D721Med (cell line): ENCODE data around the gene ZNRD2.
A peak's percentile ranks its signal among the peaks of the same experiment; 100 is the strongest.

Experiments used
- DNase-seq: peaks from one replicate; pipeline ENCODE4 v3.0.0; 2011; ENCODE audit warnings: low spot score; ENCODE audit not compliant: insufficient read length
- FAIRE-seq: peaks from 2 replicates; lab custom pipeline; 2011; peaks lifted over from hg19 to GRCh38; lab: Jason Lieb, UNC
- TF ChIP-seq, protein P1 (sequence below): IDR thresholded peaks from 2 replicates; pipeline ENCODE4 v1.5.1; 2012; ENCODE audit warnings: mild to moderate bottlenecking, control low read depth; ENCODE audit not compliant: insufficient read depth; ENCODE audit errors: missing control alignments

Gene ZNRD2

DNA sequence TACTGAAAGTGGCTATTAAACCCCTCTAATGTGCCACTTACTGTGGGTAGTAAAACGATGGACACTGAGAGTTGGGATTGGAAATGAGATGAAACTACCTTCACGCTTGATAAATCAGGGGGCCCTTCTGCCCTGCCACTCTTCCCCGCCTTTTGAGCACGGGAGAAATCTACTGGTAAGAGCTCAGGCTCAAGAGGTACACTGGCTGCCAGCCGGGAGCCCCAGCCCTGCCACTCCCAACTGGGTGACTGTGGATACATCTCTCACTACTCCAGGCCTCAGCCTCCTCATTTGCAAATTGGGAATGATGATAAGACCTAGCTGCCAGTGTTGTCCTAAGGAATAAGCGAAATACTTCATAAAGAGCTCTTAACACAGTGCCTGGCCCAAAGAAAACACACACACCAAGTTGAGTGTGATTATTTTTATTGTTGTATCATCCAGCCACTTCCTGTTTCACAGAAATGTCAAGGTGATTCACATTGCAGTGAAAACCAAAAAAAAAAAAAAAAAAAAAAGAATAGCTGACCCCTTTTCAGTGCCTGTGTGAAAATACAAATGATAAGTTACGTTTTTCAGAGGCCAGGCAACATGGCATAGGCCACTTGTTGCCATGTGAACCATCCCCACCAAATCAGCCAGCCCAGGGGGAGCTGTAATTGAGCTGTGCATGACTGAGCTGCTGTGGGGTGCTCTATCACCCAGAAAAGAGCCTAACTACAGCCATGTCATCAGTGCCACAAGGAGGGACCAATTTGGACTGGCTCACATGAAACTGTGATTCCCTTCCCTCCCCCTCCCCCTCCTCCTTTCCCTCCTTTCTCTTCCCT is 4.4 kb upstream of the ZNRD2 start:
- FAIRE-seq (no peak), DNase-seq (no peak)

DNA sequence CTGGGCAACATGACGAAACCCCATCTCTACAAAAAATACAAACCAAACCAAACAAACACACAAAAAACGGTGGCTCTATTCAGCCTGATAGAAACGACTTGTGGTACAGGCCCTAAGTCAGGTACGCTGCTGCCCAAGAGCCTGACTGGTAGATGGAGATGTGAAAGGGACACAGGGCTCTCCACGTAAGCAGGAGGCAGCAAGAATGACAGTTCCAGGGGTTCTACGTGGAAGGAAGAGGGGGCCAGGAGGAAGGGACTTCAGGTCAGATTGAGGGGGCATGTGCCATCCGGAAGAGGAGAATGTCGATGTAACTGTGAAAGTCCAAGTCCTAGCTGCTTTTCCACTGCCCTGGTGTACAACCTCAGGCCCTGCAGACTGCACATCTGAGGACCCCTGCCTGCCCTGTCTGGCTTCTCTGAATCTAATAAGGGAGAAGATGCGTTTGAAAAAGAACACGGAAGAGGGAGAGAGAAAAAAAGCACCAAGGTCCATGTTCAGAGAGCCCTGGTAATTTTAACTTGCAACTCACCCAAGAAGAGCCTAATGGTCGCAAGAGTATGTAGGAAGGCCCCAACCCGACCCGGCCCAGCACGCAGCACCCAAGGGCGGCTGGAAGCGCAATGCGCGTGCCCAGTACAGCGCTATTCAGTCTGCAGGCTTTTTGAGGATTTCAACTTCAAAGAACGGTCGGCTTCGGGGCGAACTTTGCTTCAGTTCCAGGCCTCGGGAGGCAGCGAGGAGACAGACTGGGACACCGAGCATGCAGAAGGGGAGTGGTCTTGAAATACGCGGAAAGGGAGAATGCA is 909 bp upstream of the ZNRD2 start:
- DNase-seq: no peak
- no peak for FAIRE-seq
- TF ChIP-seq, protein P1, sequence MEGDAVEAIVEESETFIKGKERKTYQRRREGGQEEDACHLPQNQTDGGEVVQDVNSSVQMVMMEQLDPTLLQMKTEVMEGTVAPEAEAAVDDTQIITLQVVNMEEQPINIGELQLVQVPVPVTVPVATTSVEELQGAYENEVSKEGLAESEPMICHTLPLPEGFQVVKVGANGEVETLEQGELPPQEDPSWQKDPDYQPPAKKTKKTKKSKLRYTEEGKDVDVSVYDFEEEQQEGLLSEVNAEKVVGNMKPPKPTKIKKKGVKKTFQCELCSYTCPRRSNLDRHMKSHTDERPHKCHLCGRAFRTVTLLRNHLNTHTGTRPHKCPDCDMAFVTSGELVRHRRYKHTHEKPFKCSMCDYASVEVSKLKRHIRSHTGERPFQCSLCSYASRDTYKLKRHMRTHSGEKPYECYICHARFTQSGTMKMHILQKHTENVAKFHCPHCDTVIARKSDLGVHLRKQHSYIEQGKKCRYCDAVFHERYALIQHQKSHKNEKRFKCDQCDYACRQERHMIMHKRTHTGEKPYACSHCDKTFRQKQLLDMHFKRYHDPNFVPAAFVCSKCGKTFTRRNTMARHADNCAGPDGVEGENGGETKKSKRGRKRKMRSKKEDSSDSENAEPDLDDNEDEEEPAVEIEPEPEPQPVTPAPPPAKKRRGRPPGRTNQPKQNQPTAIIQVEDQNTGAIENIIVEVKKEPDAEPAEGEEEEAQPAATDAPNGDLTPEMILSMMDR: no peak

More for the DNA sequence above, 4.4 kb upstream of the ZNRD2 start:
- TF ChIP-seq, protein P1: no peak

DNA sequence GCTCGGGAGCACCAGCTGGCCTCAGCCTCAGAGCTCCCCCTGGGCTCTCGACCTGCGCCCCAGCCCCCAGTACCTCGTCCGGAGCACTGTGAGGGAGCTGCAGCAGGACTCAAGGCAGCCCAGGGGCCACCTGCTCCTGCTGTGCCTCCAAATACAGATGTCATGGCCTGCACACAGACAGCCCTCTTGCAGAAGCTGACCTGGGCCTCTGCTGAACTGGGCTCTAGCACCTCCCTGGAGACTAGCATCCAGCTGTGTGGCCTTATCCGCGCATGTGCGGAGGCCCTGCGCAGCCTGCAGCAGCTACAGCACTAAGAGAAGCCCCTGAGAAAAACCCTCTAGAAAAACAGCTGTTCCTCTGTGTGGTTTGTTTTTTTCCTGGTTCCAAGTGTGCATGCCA is 1.1 kb downstream of the ZNRD2 start:
- no peak for FAIRE-seq

DNA sequence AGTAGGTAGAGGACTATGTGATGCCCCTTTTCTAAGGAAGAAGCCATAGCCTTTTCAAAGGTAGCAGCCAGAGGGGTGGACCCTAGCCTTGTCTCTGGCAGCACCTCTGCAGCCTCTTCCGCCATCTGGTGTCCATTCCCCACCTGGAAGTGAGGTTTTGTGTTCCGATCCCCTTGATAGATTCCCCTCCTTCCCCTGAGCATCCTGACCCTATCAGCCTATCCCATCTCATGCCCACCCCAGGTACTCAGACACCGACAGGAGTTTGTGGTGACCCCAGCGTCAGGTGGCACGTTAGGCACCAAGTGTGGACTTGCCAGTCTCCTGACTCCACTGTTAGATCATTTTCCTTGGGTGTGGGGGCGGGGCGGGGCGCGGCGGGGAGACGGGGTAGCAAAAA is 1.7 kb downstream of the ZNRD2 start:
- TF ChIP-seq, protein P1: peak; percentile 17
- no peak for FAIRE-seq
- no peak for DNase-seq

More for the DNA sequence above, 1.1 kb downstream of the ZNRD2 start:
- TF ChIP-seq, protein P1: no peak
- DNase-seq: no peak

DNA sequence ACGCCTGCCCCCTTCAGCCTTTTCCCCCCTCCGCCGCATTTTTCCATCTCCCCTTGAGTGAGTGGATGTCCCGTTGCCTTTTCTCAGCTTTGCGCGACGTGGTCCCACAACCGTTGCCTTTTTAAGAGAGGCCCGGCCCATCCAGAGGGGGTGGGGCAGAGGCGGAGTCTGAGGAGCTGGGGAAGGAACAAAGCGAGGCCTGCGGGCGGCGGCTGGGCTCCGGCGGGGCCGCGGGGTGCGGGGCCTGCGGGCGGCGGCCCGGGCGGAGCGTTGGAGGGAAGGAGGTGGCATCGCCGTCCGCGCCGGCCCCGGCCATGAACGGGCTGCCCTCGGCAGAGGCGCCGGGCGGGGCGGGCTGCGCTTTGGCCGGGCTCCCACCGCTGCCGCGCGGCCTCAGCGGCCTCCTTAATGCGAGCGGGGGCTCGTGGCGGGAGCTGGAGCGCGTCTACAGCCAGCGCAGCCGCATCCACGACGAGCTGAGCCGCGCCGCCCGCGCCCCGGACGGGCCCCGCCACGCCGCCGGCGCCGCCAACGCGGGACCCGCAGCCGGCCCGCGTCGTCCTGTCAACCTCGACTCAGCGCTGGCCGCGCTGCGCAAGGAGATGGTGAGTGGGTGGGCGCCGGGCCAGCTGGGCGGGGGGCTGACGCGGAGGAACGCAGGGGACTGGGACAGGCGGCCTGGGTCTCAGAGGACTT is 2.2 kb downstream of the ZNRD2 start, which contains the start of gene FAM89B:
Gene FAM89B (plus strand): TSS at position 183 of the 696 bp plus-strand sequence. CDS start 132 bp downstream, at position 315.
- DNase-seq: peak; percentile 89
- TF ChIP-seq, protein P1: no peak
- no peak for FAIRE-seq

DNA sequence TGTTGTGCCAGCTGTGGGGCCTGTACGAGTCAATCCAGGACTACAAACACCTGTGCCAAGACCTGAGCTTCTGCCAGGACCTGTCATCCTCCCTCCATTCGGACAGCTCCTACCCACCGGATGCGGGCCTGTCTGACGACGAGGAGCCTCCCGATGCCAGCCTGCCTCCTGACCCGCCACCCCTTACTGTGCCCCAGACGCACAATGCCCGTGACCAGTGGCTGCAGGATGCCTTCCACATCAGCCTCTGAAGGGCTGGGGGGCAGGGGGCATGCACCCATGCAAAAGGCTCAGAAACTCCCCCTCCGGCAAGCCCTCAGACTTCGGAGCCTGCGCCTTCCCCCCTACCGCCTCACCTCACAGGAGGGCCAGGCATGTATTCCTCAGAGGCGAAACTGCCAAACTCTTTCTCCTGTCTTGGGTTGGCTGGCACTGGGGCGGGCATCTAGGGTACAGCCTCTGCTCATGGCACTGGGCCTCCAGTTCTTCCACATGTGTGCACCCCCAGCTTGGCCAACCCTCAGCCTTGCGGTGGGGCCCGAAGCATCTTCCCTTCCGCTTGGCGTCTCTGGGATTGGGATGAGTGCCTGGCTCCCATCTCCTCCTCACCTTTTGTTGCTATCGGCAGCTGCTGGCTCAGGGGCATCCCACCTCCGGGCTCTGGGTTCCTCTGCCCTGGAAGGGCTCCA is 3.3 kb downstream of the ZNRD2 start:
- FAIRE-seq (no peak), DNase-seq (no peak)
- TF ChIP-seq, protein P1: no peak
